Esophagus muscularis mucosa (tissue), 4 donors: ENCODE results near the gene S100Z. TPM values are rescaled to one million over a fixed set of nuclear protein-coding genes. Genes with fewer than 3 reads are reported as not detected.
"Not testable (repeated sequence)": the region's sequence is repeated elsewhere in the genome, so short reads cannot be mapped to it uniquely, and the experiment has no call there.

Experiments
- DNase-seq: peaks from one replicate; pipeline ENCODE4 v3.0.0-alpha.2; 2017; ENCODE audit errors: extremely low spot score
- H3K27ac ChIP-seq, 4 donors: fragments of 200-600 bp; sonication (generic); replicated peaks in 1 of 4; 1 replicate in 3 of 4; 2 replicates in 1 of 4; pipeline ENCODE4 v1.5.1; 2016 to 2019; ENCODE audit warnings: mild to moderate bottlenecking in 1 of 4
- H3K27me3 ChIP-seq, 4 donors: fragments of 200-600 bp; sonication (generic); one replicate each; pipeline versions ENCODE4 v1.5.1 to v1.6.0; 2016 to 2019
- H3K36me3 ChIP-seq, 4 donors: fragments of 200-600 bp; sonication (generic); one replicate each; pipeline ENCODE4 v1.5.1; 2016 to 2019
- H3K4me1 ChIP-seq, 4 donors: fragments of 200-600 bp; sonication (generic); one replicate each; pipeline ENCODE4 v1.5.1; 2016 to 2019
- H3K4me3 ChIP-seq, 4 donors: fragments of 200-600 bp; sonication (generic); 1 replicate in 2 of 4; 2 replicates in 2 of 4; pipeline ENCODE4 v1.5.1; 2016 to 2019; ENCODE audit warnings: mild to moderate bottlenecking in 4 of 4, moderate library complexity in 1 of 4
- H3K9me3 ChIP-seq, 4 donors: fragments of 200-600 bp; sonication (generic); 1 replicate in 3 of 4; 2 replicates in 1 of 4; pipeline ENCODE4 v1.5.1; 2016 to 2019
- EP300 ChIP-seq: sonication (generic); formaldehyde crosslinking; IDR thresholded peaks from one replicate; pipeline ENCODE4 v1.6.1; 2017; ENCODE audit warnings: antibody characterized with exemption
- POLR2A ChIP-seq: fragments of 450-650 bp; IDR thresholded peaks from one replicate; pipeline ENCODE4 v1.6.1; 2017; ENCODE audit warnings: antibody characterized with exemption, moderate library complexity, mild to moderate bottlenecking, low read depth
- POLR2AphosphoS5 ChIP-seq, 2 donors: sonication (generic); formaldehyde crosslinking; IDR thresholded peaks; one replicate each; pipeline ENCODE4 v1.6.1; 2017; ENCODE audit warnings: antibody characterized with exemption in 2 of 2
- WGBS: methylation state at CpG from one replicate; pipeline ENCODE4 v1.1.5; 2018; 5-methylcytosine and 5-hydroxymethylcytosine counted together
- intact Hi-C: fragments of 100-400 bp; cut with DNase I; formaldehyde crosslinking; loops from one replicate; pipeline ENCODE4 v1.15.1; 2023
- total RNA-seq, 4 donors: library from RNA; depleted of rRNA; stranded (reverse); fragments of >200 nt; gene quantifications; one replicate each; pipeline versions ENCODE4 v1.1.0 to v1.2.1, GENCODE V29; 2016
- TF ChIP-seq, protein P1 (sequence below), 3 experiments: fragments of 200-600 bp in 2 of 3; fragments of 450-650 bp in 1 of 3; sonication (generic) in 2 of 3; IDR thresholded peaks; one replicate each; pipeline ENCODE4 v1.5.1; 2017 to 2019; ENCODE audit warnings: antibody characterized with exemption in 3 of 3, mild to moderate bottlenecking in 2 of 3, moderate library complexity in 1 of 3

S100Z gene
- total RNA-seq, 4 donors from 2014 or later = not detected

DNA sequence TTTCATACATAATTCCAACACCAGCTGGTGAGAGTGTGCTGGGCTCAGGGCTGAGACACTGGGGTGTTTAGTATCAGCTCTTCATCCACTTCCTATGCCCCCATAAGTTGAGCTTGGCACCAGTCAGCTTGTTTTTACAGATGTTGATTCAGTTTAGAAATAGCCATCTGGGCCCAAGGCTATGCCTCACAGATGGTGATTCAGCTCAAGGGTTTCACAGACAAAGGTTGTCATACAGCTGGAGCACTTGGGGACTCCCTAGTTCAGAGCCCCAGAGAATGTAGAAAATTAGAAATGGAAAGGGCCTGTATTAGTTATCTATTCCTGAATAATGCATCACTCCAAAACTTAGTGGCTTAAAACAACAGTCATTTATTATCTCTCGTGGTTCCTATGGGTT lies 92.8 kb downstream of the S100Z start:
- intact Hi-C loops = no loop called here
- H3K27me3 ChIP-seq = no peaks in the 10 kb centered on the region
- no peak for DNase-seq
- WGBS = 79% methylated on average over 1 of the region's 1 CpG
- no peak overlapping the region for H3K27ac ChIP-seq
- no peaks in the 10 kb centered on the region for H3K36me3 ChIP-seq
- no peak overlapping the region for H3K4me3 ChIP-seq
- H3K4me1 ChIP-seq = no peaks in the 10 kb centered on the region
- no peaks in the 10 kb centered on the region for H3K9me3 ChIP-seq
- TF ChIP-seq EP300 = no peak
- TF ChIP-seq, protein P1, sequence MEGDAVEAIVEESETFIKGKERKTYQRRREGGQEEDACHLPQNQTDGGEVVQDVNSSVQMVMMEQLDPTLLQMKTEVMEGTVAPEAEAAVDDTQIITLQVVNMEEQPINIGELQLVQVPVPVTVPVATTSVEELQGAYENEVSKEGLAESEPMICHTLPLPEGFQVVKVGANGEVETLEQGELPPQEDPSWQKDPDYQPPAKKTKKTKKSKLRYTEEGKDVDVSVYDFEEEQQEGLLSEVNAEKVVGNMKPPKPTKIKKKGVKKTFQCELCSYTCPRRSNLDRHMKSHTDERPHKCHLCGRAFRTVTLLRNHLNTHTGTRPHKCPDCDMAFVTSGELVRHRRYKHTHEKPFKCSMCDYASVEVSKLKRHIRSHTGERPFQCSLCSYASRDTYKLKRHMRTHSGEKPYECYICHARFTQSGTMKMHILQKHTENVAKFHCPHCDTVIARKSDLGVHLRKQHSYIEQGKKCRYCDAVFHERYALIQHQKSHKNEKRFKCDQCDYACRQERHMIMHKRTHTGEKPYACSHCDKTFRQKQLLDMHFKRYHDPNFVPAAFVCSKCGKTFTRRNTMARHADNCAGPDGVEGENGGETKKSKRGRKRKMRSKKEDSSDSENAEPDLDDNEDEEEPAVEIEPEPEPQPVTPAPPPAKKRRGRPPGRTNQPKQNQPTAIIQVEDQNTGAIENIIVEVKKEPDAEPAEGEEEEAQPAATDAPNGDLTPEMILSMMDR (IDR thresholded peaks at IDR 0.05) = no peak
- no peak for TF ChIP-seq POLR2A
- no peak for TF ChIP-seq POLR2AphosphoS5 (IDR thresholded peaks at IDR 0.05)

DNA sequence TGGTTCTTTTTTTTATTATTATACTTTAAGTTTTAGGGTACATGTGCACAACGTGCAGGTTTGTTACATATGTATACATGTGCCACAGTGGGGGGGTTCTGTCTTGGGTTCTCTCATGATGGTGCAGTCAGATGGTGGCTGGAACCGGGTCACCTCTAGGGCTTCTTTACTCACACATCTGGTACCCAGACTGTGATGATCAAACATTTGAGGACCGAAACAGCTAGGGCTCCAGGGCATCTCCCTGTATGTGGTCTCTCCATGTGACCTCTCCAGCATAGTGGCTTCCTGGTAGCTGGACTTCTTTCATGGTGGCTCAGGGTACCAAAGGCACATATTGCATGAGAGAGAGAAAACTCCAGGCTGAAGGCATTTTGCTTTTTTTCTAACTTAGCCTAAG lies 93.2 kb downstream of the S100Z start:
- H3K27ac ChIP-seq = no peak overlapping the region
- no peaks in the 10 kb centered on the region for H3K9me3 ChIP-seq
- H3K4me1 ChIP-seq = no peaks in the 10 kb centered on the region
- H3K27me3 ChIP-seq = no peaks in the 10 kb centered on the region
- DNase-seq = no peak
- no peaks in the 10 kb centered on the region for H3K36me3 ChIP-seq
- TF ChIP-seq, protein P1 (IDR thresholded peaks at IDR 0.05) = no peak
- no peak for TF ChIP-seq POLR2AphosphoS5 (IDR thresholded peaks at IDR 0.05)
- TF ChIP-seq POLR2A = no peak
- TF ChIP-seq EP300 = no peak
- 67% methylated on average over 3 of the region's 3 CpGs for WGBS
- H3K4me3 ChIP-seq = no peak overlapping the region
- intact Hi-C loops = no loop called here

DNA sequence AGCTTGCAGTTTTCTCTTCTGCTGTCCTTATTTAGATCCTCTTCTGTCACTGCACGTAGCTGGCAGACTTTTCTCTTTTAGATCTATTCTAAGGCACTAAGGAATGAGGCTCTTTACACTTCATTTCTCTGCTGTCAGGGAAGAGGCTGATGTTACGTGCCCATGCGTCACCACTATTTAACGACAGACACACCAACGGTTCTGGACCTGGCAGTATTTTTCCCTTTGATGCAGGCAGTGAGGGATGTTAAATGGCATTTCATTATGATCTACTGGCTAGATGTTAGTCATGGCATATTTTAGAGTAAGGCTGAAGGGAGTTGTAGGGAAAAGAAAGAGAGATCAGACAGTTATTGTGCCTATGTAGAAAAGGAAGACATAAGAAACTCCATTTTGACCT lies 94.8 kb downstream of the S100Z start:
- no peaks in the 10 kb centered on the region for H3K36me3 ChIP-seq
- intact Hi-C loops = no loop called here
- H3K27ac ChIP-seq = no peak overlapping the region
- no peak for DNase-seq
- no peaks in the 10 kb centered on the region for H3K9me3 ChIP-seq
- H3K4me1 ChIP-seq = no peaks in the 10 kb centered on the region
- 46% methylated on average over 5 of the region's 5 CpGs for WGBS
- no peaks in the 10 kb centered on the region for H3K27me3 ChIP-seq
- TF ChIP-seq EP300 = no peak
- TF ChIP-seq, protein P1 (IDR thresholded peaks at IDR 0.05) = no peak
- TF ChIP-seq POLR2AphosphoS5 (IDR thresholded peaks at IDR 0.05) = no peak
- no peak for TF ChIP-seq POLR2A
- H3K4me3 ChIP-seq = no peak overlapping the region

DNA sequence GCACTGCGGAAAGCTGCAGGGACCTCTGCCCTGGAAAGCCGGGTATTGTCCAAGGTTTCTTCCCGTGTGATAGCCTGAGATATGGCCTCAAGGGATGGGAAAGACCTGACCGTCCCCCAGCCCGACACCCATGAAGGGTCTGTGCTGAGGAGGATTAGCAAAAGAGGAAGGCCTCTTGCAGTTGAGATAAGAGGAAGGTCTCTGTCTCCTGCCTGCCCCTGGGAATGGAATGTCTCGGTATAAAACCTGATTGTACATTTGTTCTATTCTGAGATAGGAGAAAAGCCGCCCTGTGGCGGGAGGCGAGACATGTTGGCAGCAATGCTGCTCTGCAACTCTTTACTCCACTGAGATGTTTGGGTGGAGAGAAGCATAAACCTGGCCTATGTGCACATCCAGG lies 95.4 kb downstream of the S100Z start:
- H3K4me3 ChIP-seq, DNase-seq, H3K36me3 ChIP-seq, H3K9me3 ChIP-seq, intact Hi-C loops, H3K4me1 ChIP-seq, H3K27ac ChIP-seq, H3K27me3 ChIP-seq: not testable (repeated sequence)
- WGBS = 72% methylated on average over 9 of the region's 9 CpGs

DNA sequence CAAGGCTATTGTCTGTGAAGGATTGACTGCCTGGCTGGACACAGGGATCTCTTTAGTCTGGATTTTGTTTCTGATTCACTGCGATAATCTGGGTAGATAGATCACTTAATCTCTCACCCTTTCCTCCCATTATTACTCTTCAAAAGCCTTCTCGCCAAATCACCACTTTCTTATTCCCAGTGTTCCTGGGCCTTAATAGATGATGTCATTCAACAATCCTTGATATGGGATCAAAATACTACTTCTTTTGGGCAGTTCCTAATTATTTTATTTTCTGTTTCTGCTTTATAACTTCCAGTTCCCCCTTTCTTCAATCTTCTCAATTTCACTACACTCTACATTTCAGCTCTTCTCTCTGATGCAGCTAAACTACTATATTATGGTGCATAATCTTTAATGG lies 96.3 kb downstream of the S100Z start:
- H3K4me3 ChIP-seq = no peak overlapping the region
- H3K36me3 ChIP-seq = no peaks in the 10 kb centered on the region
- no peak overlapping the region for H3K27ac ChIP-seq
- TF ChIP-seq, protein P1 (IDR thresholded peaks at IDR 0.05) = no peak
- no peak for TF ChIP-seq POLR2A
- no peak for TF ChIP-seq EP300
- no peak for TF ChIP-seq POLR2AphosphoS5 (IDR thresholded peaks at IDR 0.05)
- DNase-seq = no peak
- WGBS = 73% methylated on average over 2 of the region's 2 CpGs
- H3K9me3 ChIP-seq = no peaks in the 10 kb centered on the region
- no peaks in the 10 kb centered on the region for H3K27me3 ChIP-seq
- no peaks in the 10 kb centered on the region for H3K4me1 ChIP-seq
- intact Hi-C loops = no loop called here
